Natural killer cell (primary cell): ENCODE data around the gene KIAA0232. TPM values are rescaled to one million over a fixed set of nuclear protein-coding genes. Genes with fewer than 3 reads are reported as not detected.
A peak's percentile ranks its signal among the peaks of the same experiment; 100 is the strongest.
"Not testable (repeated sequence)": the region's sequence is repeated elsewhere in the genome, so short reads cannot be mapped to it uniquely, and the experiment has no call there.

Experiments used
- ATAC-seq, 3 donors: fragments of 150-1000 bp in 2 of 3; fragments of 200-7000 bp in 1 of 3; cut with Tn5 transposase; 1 replicate in 1 of 3; 2 replicates in 2 of 3; pipeline ENCODE4 v1.10.0; 2021; ENCODE audit warnings: mild to moderate bottlenecking in 2 of 3, moderate library complexity in 2 of 3
- DNase-seq, 2 donors: peaks; one replicate each; pipeline versions ENCODE4 v3.0.0 to v3.0.0-alpha.2; 2013 to 2021; ENCODE audit warnings: mixed read lengths in 1 of 2
- H3K27ac ChIP-seq: one replicate; pipeline ENCODE4 v1.5.1; 2013; ENCODE audit warnings: mild to moderate bottlenecking, low read length
- H3K27me3 ChIP-seq: one replicate; pipeline ENCODE4 v1.6.1; 2013; ENCODE audit warnings: low read length; ENCODE audit not compliant: control insufficient read depth, insufficient read depth
- H3K36me3 ChIP-seq: one replicate; pipeline ENCODE4 v1.6.1; 2013; ENCODE audit warnings: low read length; ENCODE audit not compliant: control insufficient read depth, insufficient read depth
- H3K4me1 ChIP-seq: one replicate; pipeline ENCODE4 v1.6.1; 2013; ENCODE audit warnings: low read length; ENCODE audit not compliant: control insufficient read depth, insufficient read depth
- H3K4me3 ChIP-seq: one replicate; pipeline ENCODE4 v1.5.1; 2013; ENCODE audit warnings: low read length
- H3K9me3 ChIP-seq: one replicate; pipeline ENCODE4 v1.6.1; 2013; ENCODE audit warnings: low read length; ENCODE audit not compliant: control insufficient read depth, insufficient read depth
- H3K27ac Mint-ChIP-seq, 2 donors: one replicate each; pipeline ENCODE4 v1.8.0; 2022; ENCODE audit warnings: mild to moderate bottlenecking in 2 of 2, mixed read lengths in 2 of 2, moderate library complexity in 1 of 2
- H3K27me3 Mint-ChIP-seq, 2 donors: one replicate each; pipeline ENCODE4 v1.8.0; 2022; ENCODE audit warnings: low read depth in 2 of 2, mixed read lengths in 2 of 2
- H3K36me3 Mint-ChIP-seq: one replicate; pipeline ENCODE4 v1.8.0; 2022; ENCODE audit warnings: mixed read lengths
- H3K4me1 Mint-ChIP-seq, 2 donors: one replicate each; pipeline ENCODE4 v1.8.0; 2022; ENCODE audit warnings: mixed read lengths in 2 of 2
- H3K4me3 Mint-ChIP-seq: one replicate; pipeline ENCODE4 v1.8.0; 2022; ENCODE audit warnings: mild to moderate bottlenecking, moderate library complexity, mixed read lengths
- H3K9me3 Mint-ChIP-seq, 2 donors: one replicate each; pipeline ENCODE4 v1.8.0; 2022; ENCODE audit warnings: mixed read lengths in 2 of 2
- CTCF ChIP-seq: fragments of 200-600 bp; IDR thresholded peaks from one replicate; pipeline ENCODE4 v1.8.0; 2022; ENCODE audit warnings: antibody characterized with exemption
- WGBS: methylation state at CpG from one replicate; pipeline ENCODE4 v1.1.7; 2013; ENCODE audit warnings: missing lambda C conversion rate; ENCODE audit not compliant: insufficient coverage; 5-methylcytosine and 5-hydroxymethylcytosine counted together
- intact Hi-C: fragments of 100-400 bp; cut with micrococcal nuclease; formaldehyde crosslinking; loops from one replicate; pipeline ENCODE4 v1.14.2; 2022
- total RNA-seq, 4 donors: library from RNA; stranded (reverse); fragments of 120-200 nt in 1 of 4; gene quantifications; one replicate each; pipeline versions ENCODE4 v1.2.3 to v1.2.4, GENCODE V29; 2013 to 2022

KIAA0232 gene
- total RNA-seq, 3 donors from 2014 or later (not counting 1 experiment from before 2014, with no cell fraction given), result 24.7 to 30.3 (median 28.6) TPM

GRCh38 chr4:6829086-6829485 lies 46.6 kb downstream of the KIAA0232 start:
- H3K36me3 Mint-ChIP-seq, result no peaks in the 10 kb centered on the region
- no peak overlapping the region for H3K4me3 Mint-ChIP-seq
- H3K9me3 Mint-ChIP-seq, result no peaks in the 10 kb centered on the region
- no peaks in the 10 kb centered on the region for H3K27me3 ChIP-seq
- DNase-seq, result no peak
- no peak for TF ChIP-seq CTCF
- no peaks in the 10 kb centered on the region for H3K27me3 Mint-ChIP-seq
- no peak overlapping the region for H3K4me3 ChIP-seq
- no peak overlapping the region for H3K27ac ChIP-seq
- peaks cover 30% of the 10 kb centered on the region for H3K4me1 ChIP-seq
- ATAC-seq, result no peak
- 97% methylated on average over 4 of the region's 5 CpGs for WGBS
- peaks cover 69 to 72% of the 10 kb centered on the region in 2 donors for H3K4me1 Mint-ChIP-seq
- H3K9me3 ChIP-seq, result no peaks in the 10 kb centered on the region
- intact Hi-C loops, result no loop called here
- H3K36me3 ChIP-seq, result peaks cover 28% of the 10 kb centered on the region
- peak overlapping the region; percentile 4 to 57 for H3K27ac Mint-ChIP-seq

- Histone ChIP-seq H3K4me3 (no peak overlapping the region), H3K9me3 (no peaks in the 10 kb centered on the region), H3K27ac (no peak overlapping the region), H3K36me3 (peaks cover 14% of the 10 kb centered on the region), H3K27me3 (no peaks in the 10 kb centered on the region), H3K4me1 (peaks cover 3% of the 10 kb centered on the region)
- 52% methylated on average over 3 of the region's 3 CpGs for WGBS
- DNase-seq (no peak), ATAC-seq (peak in 2 of 3 donors; percentile 57 to 96)
- Mint-ChIP-seq H3K4me3 (no peak overlapping the region), H3K4me1 (peaks cover 42 to 44% of the 10 kb centered on the region in 2 donors), H3K27ac (peak overlapping the region; percentile 54 to 89), H3K27me3 (no peaks in the 10 kb centered on the region), H3K36me3 (no peaks in the 10 kb centered on the region), H3K9me3 (no peaks in the 10 kb centered on the region)
- no peak for TF ChIP-seq CTCF
- intact Hi-C loops, result no loop called here
Observed at GRCh38 chr4:6834867-6835266, 52.3 kb downstream of the KIAA0232 start.

GRCh38 chr4:6835616-6836015 lies 53.1 kb downstream of the KIAA0232 start:
- H3K9me3 ChIP-seq, intact Hi-C loops, H3K9me3 Mint-ChIP-seq, H3K4me3 Mint-ChIP-seq, ATAC-seq, H3K36me3 Mint-ChIP-seq, H3K27me3 ChIP-seq, H3K27me3 Mint-ChIP-seq, DNase-seq, H3K27ac ChIP-seq, H3K4me3 ChIP-seq, H3K4me1 ChIP-seq: not testable (repeated sequence)
- H3K27ac Mint-ChIP-seq, result peak overlapping the region; percentile 16 to 89
- peaks cover 13% of the 10 kb centered on the region for H3K36me3 ChIP-seq
- 100% methylated on average over 3 of the region's 4 CpGs for WGBS
- H3K4me1 Mint-ChIP-seq, result peaks cover 50 to 51% of the 10 kb centered on the region in 2 donors

GRCh38 chr4:6837106-6837505 lies 54.6 kb downstream of the KIAA0232 start:
- H3K4me3 ChIP-seq, H3K36me3 Mint-ChIP-seq, H3K9me3 ChIP-seq, H3K27ac Mint-ChIP-seq, intact Hi-C loops, ATAC-seq, H3K4me1 ChIP-seq, H3K27me3 ChIP-seq, DNase-seq, H3K36me3 ChIP-seq, H3K9me3 Mint-ChIP-seq, H3K4me3 Mint-ChIP-seq, H3K27me3 Mint-ChIP-seq, H3K27ac ChIP-seq: not testable (repeated sequence)
- peaks cover 46 to 60% of the 10 kb centered on the region in 2 donors for H3K4me1 Mint-ChIP-seq
- WGBS, result 99% methylated on average over 34 of the region's 34 CpGs
